Prostate gland (tissue), 2 donors: ENCODE results near the gene GNAI3. TPM values are rescaled to one million over a fixed set of nuclear protein-coding genes. Genes with fewer than 3 reads are reported as not detected.

Experiments used
- DNase-seq: peaks from one replicate; pipeline ENCODE4 v3.0.0-alpha.2; 2019; ENCODE audit warnings: low spot score
- H3K27ac ChIP-seq, 2 donors: fragments of 200-600 bp; sonication (generic); 2 replicates each; pipeline ENCODE4 v1.5.1; 2017 to 2019
- H3K27me3 ChIP-seq: fragments of 200-600 bp; sonication (generic); replicated peaks from 2 replicates; pipeline ENCODE4 v1.5.1; 2019; ENCODE audit not compliant: insufficient read depth
- H3K36me3 ChIP-seq, 2 donors: fragments of 200-600 bp; sonication (generic); 1 replicate in 1 of 2; 2 replicates in 1 of 2; pipeline versions ENCODE4 v1.5.1 to v1.8.1; 2017 to 2019
- H3K4me1 ChIP-seq: fragments of 200-600 bp; sonication (generic); replicated peaks from 2 replicates; pipeline ENCODE4 v1.5.1; 2019
- H3K4me3 ChIP-seq, 2 donors: fragments of 200-600 bp; sonication (generic); 2 replicates each; pipeline ENCODE4 v1.5.1; 2017 to 2019
- H3K9me3 ChIP-seq: fragments of 200-600 bp; sonication (generic); 2 replicates; pipeline ENCODE4 v1.5.1; 2017
- POLR2A ChIP-seq: fragments of 450-650 bp; IDR thresholded peaks from one replicate; pipeline ENCODE4 v1.6.1; 2016; ENCODE audit warnings: antibody characterized with exemption, mild to moderate bottlenecking
- POLR2AphosphoS5 ChIP-seq: sonication (generic); formaldehyde crosslinking; IDR thresholded peaks from one replicate; pipeline ENCODE4 v1.6.1; 2017; ENCODE audit warnings: antibody characterized with exemption
- WGBS: methylation state at CpG from one replicate; pipeline ENCODE4 v1.1.5; 2018; 5-methylcytosine and 5-hydroxymethylcytosine counted together
- intact Hi-C: fragments of 100-400 bp; cut with DNase I; formaldehyde crosslinking; loops from one replicate; pipeline ENCODE4 v1.14.2; 2022
- total RNA-seq, 2 donors: library from RNA; depleted of rRNA; stranded (reverse); fragments of >200 nt; gene quantifications; one replicate each; pipeline ENCODE4 v1.1.0, GENCODE V29; 2016
- TF ChIP-seq, protein P1 (sequence below), 4 experiments: fragments of 200-600 bp in 2 of 4; fragments of 450-650 bp in 2 of 4; sonication (generic) in 2 of 4; IDR thresholded peaks; 1 replicate in 3 of 4; 2 replicates in 1 of 4; pipeline ENCODE4 v1.5.1; 2016 to 2019; ENCODE audit warnings: antibody characterized with exemption in 4 of 4, mild to moderate bottlenecking in 2 of 4, moderate library complexity in 2 of 4

The GNAI3 gene
- total RNA-seq, 2 donors from 2014 or later = 5.1 to 5.4 TPM

DNA sequence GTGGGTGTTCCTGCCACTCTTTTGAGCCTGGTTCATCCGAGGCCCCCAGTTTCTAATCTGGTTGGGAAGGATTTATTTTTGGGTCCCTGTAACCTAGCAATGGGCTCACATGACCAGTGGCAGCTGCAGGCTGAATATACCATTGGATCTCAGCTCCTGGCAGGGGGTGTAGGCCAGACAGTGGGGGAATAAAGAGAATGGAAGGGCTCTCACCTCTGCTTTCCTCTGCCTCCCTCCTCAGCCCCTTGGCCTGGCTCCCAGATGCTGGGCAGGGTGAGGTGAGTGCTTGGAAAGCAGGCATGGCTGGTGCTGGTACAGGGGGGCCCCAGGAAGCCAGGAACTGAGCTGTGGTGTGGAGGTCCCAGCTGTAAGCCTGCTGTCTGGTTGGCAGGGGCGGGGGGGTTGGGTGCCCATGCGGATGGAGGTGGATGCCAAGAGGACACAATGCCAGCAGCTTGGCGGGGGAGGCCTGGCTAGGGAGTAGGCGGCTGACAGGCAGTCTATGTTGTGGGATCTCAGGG, 12.4 kb upstream of the GNAI3 start:
- intact Hi-C loops = loop anchor here (10.0 kb wide), 1 partner anchor 111 kb away; the partner anchor contains the start of gene PSMA5
- WGBS = 45% methylated on average over 5 of the region's 5 CpGs
- H3K27ac ChIP-seq = no peak overlapping the region

DNA sequence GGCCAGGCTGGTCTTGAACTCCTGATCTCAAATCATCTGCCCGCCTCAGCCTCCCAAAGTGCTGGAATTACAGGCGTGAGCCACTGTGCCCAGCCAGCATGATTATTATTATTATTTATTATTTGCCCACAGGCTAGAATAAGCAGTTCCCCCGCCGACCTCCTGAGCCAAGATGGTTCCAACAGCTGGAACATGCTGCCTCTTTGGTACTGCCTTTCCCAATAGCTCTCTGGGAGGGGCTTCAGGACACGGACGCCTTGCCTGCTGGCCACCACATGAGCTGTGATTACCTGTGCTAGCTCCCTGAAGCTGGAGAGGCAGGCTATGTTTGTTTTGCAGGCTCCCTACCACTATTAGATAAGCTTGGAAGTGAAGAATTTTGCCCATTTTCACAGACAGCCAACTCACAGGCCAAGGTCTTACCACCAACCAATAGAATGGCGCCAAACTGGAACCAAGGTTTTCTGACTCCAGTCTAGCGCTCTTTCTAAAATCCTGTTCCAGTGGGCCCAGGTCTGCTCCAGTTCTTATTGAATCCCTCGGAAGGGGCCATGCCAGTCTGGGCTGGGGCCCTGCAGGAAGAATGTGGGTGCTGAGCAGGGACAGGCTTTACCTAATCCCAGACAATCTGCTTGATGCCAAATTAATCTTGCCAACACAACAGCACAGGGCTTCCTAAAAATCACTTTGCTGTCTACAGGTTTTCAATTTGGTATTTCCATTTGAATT, 10.8 kb upstream of the GNAI3 start:
- intact Hi-C loops = loop anchor here (10.0 kb wide), 1 partner anchor 113 kb away; the partner anchor contains the start of gene PSMA5
- no peak overlapping the region for H3K4me3 ChIP-seq
- no peak for TF ChIP-seq POLR2A
- no peak for TF ChIP-seq POLR2AphosphoS5
- TF ChIP-seq, protein P1, sequence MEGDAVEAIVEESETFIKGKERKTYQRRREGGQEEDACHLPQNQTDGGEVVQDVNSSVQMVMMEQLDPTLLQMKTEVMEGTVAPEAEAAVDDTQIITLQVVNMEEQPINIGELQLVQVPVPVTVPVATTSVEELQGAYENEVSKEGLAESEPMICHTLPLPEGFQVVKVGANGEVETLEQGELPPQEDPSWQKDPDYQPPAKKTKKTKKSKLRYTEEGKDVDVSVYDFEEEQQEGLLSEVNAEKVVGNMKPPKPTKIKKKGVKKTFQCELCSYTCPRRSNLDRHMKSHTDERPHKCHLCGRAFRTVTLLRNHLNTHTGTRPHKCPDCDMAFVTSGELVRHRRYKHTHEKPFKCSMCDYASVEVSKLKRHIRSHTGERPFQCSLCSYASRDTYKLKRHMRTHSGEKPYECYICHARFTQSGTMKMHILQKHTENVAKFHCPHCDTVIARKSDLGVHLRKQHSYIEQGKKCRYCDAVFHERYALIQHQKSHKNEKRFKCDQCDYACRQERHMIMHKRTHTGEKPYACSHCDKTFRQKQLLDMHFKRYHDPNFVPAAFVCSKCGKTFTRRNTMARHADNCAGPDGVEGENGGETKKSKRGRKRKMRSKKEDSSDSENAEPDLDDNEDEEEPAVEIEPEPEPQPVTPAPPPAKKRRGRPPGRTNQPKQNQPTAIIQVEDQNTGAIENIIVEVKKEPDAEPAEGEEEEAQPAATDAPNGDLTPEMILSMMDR (IDR thresholded peaks at IDR 0.05) = no peak
- H3K9me3 ChIP-seq = no peaks in the 10 kb centered on the region
- H3K4me1 ChIP-seq = no peaks in the 10 kb centered on the region
- 78% methylated on average over 9 of the region's 9 CpGs for WGBS
- no peaks in the 10 kb centered on the region for H3K27me3 ChIP-seq
- H3K27ac ChIP-seq = no peak overlapping the region
- no peaks in the 10 kb centered on the region for H3K36me3 ChIP-seq
- DNase-seq = no peak

More for the DNA sequence above, 12.4 kb upstream of the GNAI3 start:
- TF ChIP-seq, protein P1 (IDR thresholded peaks at IDR 0.05) = no peak
- TF ChIP-seq POLR2A = no peak
- TF ChIP-seq POLR2AphosphoS5 = no peak
- Histone ChIP-seq H3K4me1 (no peaks in the 10 kb centered on the region), H3K36me3 (no peaks in the 10 kb centered on the region), H3K9me3 (no peaks in the 10 kb centered on the region), H3K4me3 (no peak overlapping the region), H3K27me3 (no peaks in the 10 kb centered on the region)
- no peak for DNase-seq

DNA sequence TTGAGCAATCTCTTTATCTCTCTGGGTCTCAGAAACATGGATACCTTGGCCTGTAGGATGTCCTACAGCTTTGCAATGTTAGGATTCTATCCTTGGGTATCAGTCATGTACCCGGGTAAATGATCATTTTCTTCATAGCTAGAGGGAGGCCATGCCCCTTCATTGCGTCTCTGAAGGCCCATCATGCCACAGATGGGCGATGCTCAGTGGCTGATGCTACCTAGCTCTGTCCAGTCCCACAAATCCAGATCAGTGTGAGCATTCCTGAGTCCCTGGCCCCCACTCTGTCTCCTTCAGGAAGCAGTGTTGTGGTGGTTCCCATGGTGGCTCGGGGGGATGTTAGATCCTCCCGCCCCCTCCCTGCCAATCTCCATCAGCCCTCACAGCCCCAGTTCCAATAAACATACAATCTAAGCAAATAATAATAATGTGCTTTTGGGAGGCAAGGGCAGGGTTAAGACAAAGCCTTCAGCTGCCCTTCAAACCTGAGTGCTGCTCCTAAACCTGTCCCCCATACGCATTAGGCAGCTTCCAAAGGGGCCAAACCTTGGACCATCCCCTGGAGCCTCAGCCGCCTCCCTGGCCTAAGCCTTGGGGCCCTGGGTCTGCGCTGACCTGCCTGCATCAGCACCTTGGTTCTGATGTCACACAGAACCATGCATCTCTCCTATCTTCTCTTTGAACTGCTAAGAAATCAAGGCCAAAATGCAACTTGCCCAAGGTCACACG, 9.4 kb upstream of the GNAI3 start:
- WGBS = 89% methylated on average over 9 of the region's 9 CpGs

DNA sequence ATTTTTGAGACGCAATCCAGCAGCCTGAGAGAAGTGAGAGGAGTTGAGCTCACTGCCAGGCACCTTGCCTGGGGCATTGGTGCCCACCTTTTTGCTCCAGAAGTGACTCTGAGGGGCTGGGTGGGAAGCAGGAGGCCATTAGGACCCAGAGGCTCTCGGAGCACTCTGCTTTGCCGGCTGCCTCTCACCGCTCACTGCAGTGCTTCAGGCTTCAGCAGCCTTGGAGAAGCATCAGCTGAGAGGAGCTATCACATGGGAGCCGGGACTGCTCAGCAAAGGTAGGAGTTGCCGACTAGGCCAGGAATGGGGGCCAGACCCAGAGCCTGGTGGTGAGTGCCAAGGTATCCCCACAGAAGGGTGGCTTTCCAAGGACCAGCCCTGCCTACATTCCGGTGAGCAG, 8.7 kb upstream of the GNAI3 start, which contains the start of gene GPR61:
Gene GPR61, plus strand, starts transcription at position 197 of the 400 bp plus-strand sequence. CDS start 3,151 bp downstream, outside the sequence.
- no peaks in the 10 kb centered on the region for H3K27me3 ChIP-seq
- TF ChIP-seq, protein P1 (IDR thresholded peaks at IDR 0.05) = no peak
- TF ChIP-seq POLR2AphosphoS5 = no peak
- TF ChIP-seq POLR2A = no peak
- WGBS = 48% methylated on average over 7 of the region's 7 CpGs
- H3K27ac ChIP-seq = no peak within 1 kb of the TSS
- H3K4me1 ChIP-seq = no peaks in the 10 kb centered on the region
- intact Hi-C loops = loop anchor here (10.0 kb wide), 1 partner anchor 115 kb away; the partner anchor contains the start of gene PSMA5
- no peak within 1 kb of the TSS for H3K4me3 ChIP-seq
- H3K36me3 ChIP-seq = no peaks in the 10 kb centered on the region
- DNase-seq = no peak
- no peaks in the 10 kb centered on the region for H3K9me3 ChIP-seq

More for the DNA sequence above, 9.4 kb upstream of the GNAI3 start:
- Histone ChIP-seq H3K9me3 (no peaks in the 10 kb centered on the region), H3K4me1 (no peaks in the 10 kb centered on the region), H3K27ac (no peak overlapping the region), H3K4me3 (no peak overlapping the region), H3K36me3 (no peaks in the 10 kb centered on the region), H3K27me3 (no peaks in the 10 kb centered on the region)
- TF ChIP-seq POLR2AphosphoS5 (no peak), POLR2A (no peak)
- TF ChIP-seq, protein P1 (IDR thresholded peaks at IDR 0.05) = no peak
- intact Hi-C loops = loop anchor here (10.0 kb wide), 1 partner anchor 114 kb away; the partner anchor contains the start of gene PSMA5
- no peak for DNase-seq
